ENCODE data around the gene FBXO8.
A peak's percentile ranks its signal among the peaks of the same experiment; 100 is the strongest.

FBXO8 gene

GRCh38 chr4:174286870-174287269 lies 3.4 kb upstream of the FBXO8 start:
- in situ Hi-C loops (cut with HindIII; ENCODE audit: low sequenced_read_pairs), result no loop called here
- no peak for TF ChIP-seq CTCF (IDR thresholded peaks at IDR 0.05; ENCODE audit: low read depth, low read length)
- no peak overlapping the region for H3K4me3 ChIP-seq (ENCODE audit: low read depth, low read length)
- no peak for DNase-seq (ENCODE audit: low read depth, low spot score)

- peak overlapping the region; percentile 97 for H3K4me3 ChIP-seq (ENCODE audit: low read depth, low read length)
- no peak for TF ChIP-seq CTCF (IDR thresholded peaks at IDR 0.05; ENCODE audit: low read depth, low read length)
- DNase-seq (ENCODE audit: low read depth, low spot score), result no peak
- in situ Hi-C loops (cut with HindIII; ENCODE audit: low sequenced_read_pairs), result no loop called here
These were observed 1.0 kb upstream of the FBXO8 start for GRCh38 chr4:174284487-174284886.

- TF ChIP-seq CTCF (IDR thresholded peaks at IDR 0.05; ENCODE audit: low read depth, low read length), result no peak
- DNase-seq (ENCODE audit: low read depth, low spot score), result peak; percentile 94
- in situ Hi-C loops (cut with HindIII; ENCODE audit: low sequenced_read_pairs), result no loop called here
- peak overlapping the region; percentile 97 for H3K4me3 ChIP-seq (ENCODE audit: low read depth, low read length)
These were observed 496 bp downstream of the FBXO8 start for GRCh38 chr4:174282836-174283506.

- DNase-seq (ENCODE audit: low read depth, low spot score), result no peak
- TF ChIP-seq CTCF (IDR thresholded peaks at IDR 0.05; ENCODE audit: low read depth, low read length), result no peak
- in situ Hi-C loops (cut with HindIII; ENCODE audit: low sequenced_read_pairs), result no loop called here
- no peak overlapping the region for H3K4me3 ChIP-seq (ENCODE audit: low read depth, low read length)
These were observed 1.6 kb downstream of the FBXO8 start for GRCh38 chr4:174281901-174282300.

- DNase-seq (ENCODE audit: low read depth, low spot score), result no peak
- TF ChIP-seq CTCF (IDR thresholded peaks at IDR 0.05; ENCODE audit: low read depth, low read length), result no peak
- H3K4me3 ChIP-seq (ENCODE audit: low read depth, low read length), result no peak overlapping the region
- in situ Hi-C loops (cut with HindIII; ENCODE audit: low sequenced_read_pairs), result no loop called here
These were observed 2.2 kb downstream of the FBXO8 start for GRCh38 chr4:174281182-174281737.

- no peak for TF ChIP-seq CTCF (IDR thresholded peaks at IDR 0.05; ENCODE audit: low read depth, low read length)
- no peak overlapping the region for H3K4me3 ChIP-seq (ENCODE audit: low read depth, low read length)
- DNase-seq (ENCODE audit: low read depth, low spot score), result no peak
- in situ Hi-C loops (cut with HindIII; ENCODE audit: low sequenced_read_pairs), result no loop called here
These were observed 3.9 kb downstream of the FBXO8 start for GRCh38 chr4:174279433-174280155.
